Kidney (tissue), 22 donors: Measurements from ENCODE around the gene RNF215. TPM values are rescaled to one million over a fixed set of nuclear protein-coding genes. Genes with fewer than 3 reads are reported as not detected.

Experiments
- DNase-seq, 5 donors: peaks; one replicate each; pipeline ENCODE4 v3.0.0-alpha.2; 2013 to 2020
- FAIRE-seq: peaks from 2 replicates; lab custom pipeline; 2012; peaks lifted over from hg19 to GRCh38; lab: Jason Lieb, UNC
- H3K27ac ChIP-seq, 2 donors: one replicate each; pipeline ENCODE4 v1.7.0; 2013; ENCODE audit warnings: low read depth in 2 of 2, low read length in 2 of 2, inconsistent platforms in 1 of 2
- H3K27me3 ChIP-seq: one replicate; pipeline ENCODE4 v1.7.1; 2013; ENCODE audit warnings: low read length, inconsistent platforms; ENCODE audit not compliant: control insufficient read depth, insufficient read depth
- H3K36me3 ChIP-seq, 3 donors: one replicate each; pipeline versions ENCODE4 v1.7.0 to v1.7.1; 2013; ENCODE audit warnings: low read length in 3 of 3, control low read depth in 1 of 3, inconsistent platforms in 1 of 3; ENCODE audit not compliant: insufficient read depth in 3 of 3, control insufficient read depth in 2 of 3
- H3K4me1 ChIP-seq, 3 donors: one replicate each; pipeline versions ENCODE4 v1.7.0 to v1.7.1; 2013; ENCODE audit warnings: low read length in 3 of 3, inconsistent platforms in 1 of 3, low read depth in 1 of 3; ENCODE audit not compliant: control insufficient read depth in 2 of 3, insufficient read depth in 2 of 3
- H3K4me3 ChIP-seq, 3 donors: one replicate each; pipeline versions ENCODE4 v1.7.0 to v1.8.1; 2013; ENCODE audit warnings: low read length in 3 of 3, control low read depth in 1 of 3, inconsistent platforms in 1 of 3
- H3K9ac ChIP-seq, 3 donors: one replicate each; pipeline versions ENCODE4 v1.7.0 to v1.7.1; 2013; ENCODE audit warnings: low read length in 3 of 3, control low read depth in 1 of 3, inconsistent platforms in 1 of 3
- H3K9me3 ChIP-seq, 3 donors: one replicate each; pipeline versions ENCODE4 v1.7.0 to v1.7.1; 2013; ENCODE audit warnings: low read length in 3 of 3, control low read depth in 1 of 3, inconsistent platforms in 1 of 3; ENCODE audit not compliant: control insufficient read depth in 2 of 3, insufficient read depth in 1 of 3
- CTCF ChIP-seq: IDR thresholded peaks from 3 replicates; pipeline ENCODE4 v1.5.1; 2012; ENCODE audit warnings: mild to moderate bottlenecking, moderate library complexity, borderline replicate concordance; ENCODE audit not compliant: insufficient read depth; ENCODE audit errors: extremely low read depth
- intact Hi-C: fragments of 100-400 bp; cut with DNase I; formaldehyde crosslinking; loops from one replicate; pipeline ENCODE4 v1.11.1; 2022
- long read RNA-seq, 10 donors: library from polyadenylated mRNA in 1 of 10; unstranded in 1 of 10; transcript quantifications; one replicate each; pipeline ENCODE4 v2.0.0 and lab custom pipeline, GENCODE V29; 2021 to 2026
- polyA plus RNA-seq: library from polyadenylated mRNA; stranded (reverse); fragments of 350-450 nt; fragmentation: Illumina TruSeq; extraction: RNeasy Lipid Tissue Mini Kit (QIAGEN cat#74804); gene quantifications from one replicate; pipeline ENCODE4 v1.2.3, GENCODE V29; 2014; ENCODE audit warnings: low read depth, low replicate concordance; ENCODE audit not compliant: insufficient read depth
- total RNA-seq: library from RNA; stranded (reverse); fragmentation: NEBNext Ultra II Directional; extraction: Animal tissue kit (Norgen Biotek cat#: 25700); gene quantifications from one replicate; pipeline ENCODE4 v1.2.1, GENCODE V29; 2021
- donor health status: control.
- donor health status: control.
- donor health status: control.
- donor health status: control.
- donor health status: control.
- donor health status: DM: yes; HTN: yes; CAD: no.
- donor health status: Normal renal cell carcinoma (clear cell type).

RNF215 gene
- total RNA-seq (19.7 TPM), polyA plus RNA-seq (15.9 TPM)
- long read RNA-seq, donor 1, partial matches to known transcripts = 0 of 4 reads
- long read RNA-seq, donor 1, other reads (novel, unspliced or antisense) = 0 of 4 reads
- long read RNA-seq, donor 2, partial matches to known transcripts = 0 of 3 reads
- long read RNA-seq, donor 2, other reads (novel, unspliced or antisense) = 0 of 3 reads
- long read RNA-seq, donor 3, transcript RNF215-203 (9 exons, 1,992 nt) = major isoform, 6 of 7 reads
- long read RNA-seq, donor 3, partial matches to known transcripts = 0 of 7 reads
- long read RNA-seq, donor 3, other reads (novel, unspliced or antisense) = 0 of 7 reads
- long read RNA-seq, donor 4, transcript RNF215-203 (9 exons, 1,992 nt) = major isoform, 6 of 8 reads
- long read RNA-seq, donor 4, partial matches to known transcripts = 0 of 8 reads
- long read RNA-seq, donor 4, other reads (novel, unspliced or antisense) = 0 of 8 reads
- long read RNA-seq, donor 5 = 0 reads
- long read RNA-seq, donor 6, partial matches to known transcripts = 0 of 2 reads
- long read RNA-seq, donor 6, other reads (novel, unspliced or antisense) = 0 of 2 reads
- long read RNA-seq, donor 7, transcript RNF215-203 (9 exons, 1,992 nt) = major isoform, 14 of 22 reads
- long read RNA-seq, donor 7, transcript RNF215-201 (8 exons, 1,651 nt) = minor isoform, 7 of 22 reads
- long read RNA-seq, donor 7, partial matches to known transcripts = 0 of 22 reads
- long read RNA-seq, donor 7, other reads (novel, unspliced or antisense) = 1 of 22 reads
- long read RNA-seq, donor 8, transcript RNF215-203 (9 exons, 1,992 nt) = major isoform, 5 of 8 reads
- long read RNA-seq, donor 8, partial matches to known transcripts = 0 of 8 reads
- long read RNA-seq, donor 8, other reads (novel, unspliced or antisense) = 0 of 8 reads
- long read RNA-seq, donor 9, transcript RNF215-203 (9 exons, 1,992 nt) = major isoform, 7 of 7 reads
- long read RNA-seq, donor 9, partial matches to known transcripts = 0 of 7 reads
- long read RNA-seq, donor 9, other reads (novel, unspliced or antisense) = 0 of 7 reads
- long read RNA-seq, donor 10, partial matches to known transcripts = 0 of 2 reads
- long read RNA-seq, donor 10, other reads (novel, unspliced or antisense) = 0 of 2 reads

GRCh38 chr22:30386960-30387827, at the start of gene RNF215:
Gene RNF215 (minus strand): TSS chr22:30387411. CDS start chr22:30387313, 98 bp downstream.
- Histone ChIP-seq H3K4me3 (peak within 1 kb of the TSS; percentile 62 to 69 (median 67)), H3K36me3 (peaks cover 0 to 9% (median 0%) of the 10 kb centered on the region in 3 donors), H3K4me1 (peaks cover 0 to 12% (median 1%) of the 10 kb centered on the region in 3 donors), H3K27me3 (no peaks in the 10 kb centered on the region), H3K9ac (peak within 1 kb of the TSS; percentile 15 to 86 (median 49)), H3K27ac (no peak within 1 kb of the TSS), H3K9me3 (no peaks in the 10 kb centered on the region)
- DNase-seq = peak; percentile 89 to 95 (median 93)
- no peak for FAIRE-seq
- intact Hi-C loops = loop anchor here (5.0 kb wide), 1 partner anchor 120 kb away; the partner anchor contains the start of gene OSM
- peak; percentile 83 for TF ChIP-seq CTCF

DNA sequence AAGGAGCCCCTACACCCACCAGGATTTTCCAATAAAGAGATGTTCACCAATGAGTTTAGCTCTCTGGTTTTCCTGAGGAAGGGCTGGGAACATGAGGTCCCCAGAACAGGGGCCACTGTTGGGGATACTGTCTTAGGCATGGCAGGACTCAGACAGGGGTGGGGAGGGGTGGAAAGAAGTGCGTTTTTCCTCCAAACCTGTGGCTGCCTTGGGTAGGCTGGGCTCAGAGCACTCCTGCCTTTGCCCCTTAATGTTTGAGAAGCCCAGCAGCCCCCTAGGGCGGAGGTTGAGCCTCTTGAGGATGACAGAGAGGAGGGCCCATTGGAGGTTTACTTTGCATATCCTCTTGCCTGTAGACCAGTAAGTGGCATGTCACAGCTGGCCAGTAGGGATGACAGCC, 49.0 kb upstream of the RNF215 start:
- H3K9me3 ChIP-seq = no peaks in the 10 kb centered on the region
- H3K27me3 ChIP-seq = no peaks in the 10 kb centered on the region
- H3K9ac ChIP-seq = no peak overlapping the region
- no peaks in the 10 kb centered on the region for H3K36me3 ChIP-seq
- FAIRE-seq (no peak), DNase-seq (peak in 1 of 5 donors; percentile 26)
- intact Hi-C loops = no loop called here
- no peak overlapping the region for H3K4me3 ChIP-seq
- no peak for TF ChIP-seq CTCF
- H3K4me1 ChIP-seq = peaks cover 0 to 3% (median 0%) of the 10 kb centered on the region in 3 donors
- peak overlapping the region; percentile 43 to 85 for H3K27ac ChIP-seq

- H3K36me3 ChIP-seq = no peaks in the 10 kb centered on the region
- H3K27ac ChIP-seq = peak overlapping the region; percentile 43 to 85
- H3K4me1 ChIP-seq = peaks cover 0 to 3% (median 0%) of the 10 kb centered on the region in 3 donors
- no peaks in the 10 kb centered on the region for H3K27me3 ChIP-seq
- intact Hi-C loops = no loop called here
- FAIRE-seq (no peak), DNase-seq (peak in 1 of 5 donors; percentile 87)
- no peak overlapping the region for H3K9ac ChIP-seq
- no peaks in the 10 kb centered on the region for H3K9me3 ChIP-seq
- no peak for TF ChIP-seq CTCF
- H3K4me3 ChIP-seq = no peak overlapping the region
Observed at GRCh38 chr22:30435674-30436126, 48.5 kb upstream of the RNF215 start.
